OCI-LY3 (cell line): ENCODE measurements around the gene MIB1.

Experiments
- CTCF ChIP-seq: fragments of 200-600, 300-600 bp; sonication (generic); IDR thresholded peaks from 2 replicates; pipeline ENCODE4 v1.5.1; 2014; ENCODE audit warnings: antibody characterized with exemption, low read length, low read depth
- EZH2phosphoT487 ChIP-seq: fragments of 200-600 bp; shearing (Covaris generic); IDR thresholded peaks from 2 replicates; pipeline ENCODE4 v1.6.1; 2018; ENCODE audit warnings: antibody characterized with exemption, mixed run types, low read depth

- TF ChIP-seq CTCF, result no peak
- no peak for TF ChIP-seq EZH2phosphoT487
Measured at GRCh38 chr18:21703241-21703820, 37.3 kb upstream of the MIB1 start.
